ENCODE measurements around the gene FAM124B. TPM values are rescaled to one million over a fixed set of nuclear protein-coding genes. Genes with fewer than 3 reads are reported as not detected.

FAM124B gene
- total and polyA plus RNA-seq, 2 of the 8 experiments (the other 6 are each of a cell fraction or from before 2014, with no cell fraction given): 2.1 to 2.6 TPM

GRCh38 chr2:224335991-224336390 is 65.9 kb downstream of the FAM124B start (continued):
- TF ChIP-seq RBBP5 (IDR thresholded peaks at IDR 0.05; ENCODE audit: borderline replicate concordance, low read depth, low read length) (no peak), CREB1 (IDR thresholded peaks at IDR 0.05) (no peak), YY1 (IDR thresholded peaks at IDR 0.05; ENCODE audit: low read depth, low read length) (no peak), RFX5 (IDR thresholded peaks at IDR 0.05; ENCODE audit: borderline replicate concordance, low read depth, low read length) (no peak)

Measured in H1 (cell line).